NCI-H526 (cell line): Measurements from ENCODE around the gene SLC22A7.

Source experiments
- DNase-seq, 2 experiments: peaks; one replicate each; lab custom pipeline; 2025; lab: John Stamatoyannopoulos, UW

Gene SLC22A7

GRCh38 chr6:43283514-43283901, 14.6 kb upstream of the SLC22A7 start:
- no peak for DNase-seq

DNA sequence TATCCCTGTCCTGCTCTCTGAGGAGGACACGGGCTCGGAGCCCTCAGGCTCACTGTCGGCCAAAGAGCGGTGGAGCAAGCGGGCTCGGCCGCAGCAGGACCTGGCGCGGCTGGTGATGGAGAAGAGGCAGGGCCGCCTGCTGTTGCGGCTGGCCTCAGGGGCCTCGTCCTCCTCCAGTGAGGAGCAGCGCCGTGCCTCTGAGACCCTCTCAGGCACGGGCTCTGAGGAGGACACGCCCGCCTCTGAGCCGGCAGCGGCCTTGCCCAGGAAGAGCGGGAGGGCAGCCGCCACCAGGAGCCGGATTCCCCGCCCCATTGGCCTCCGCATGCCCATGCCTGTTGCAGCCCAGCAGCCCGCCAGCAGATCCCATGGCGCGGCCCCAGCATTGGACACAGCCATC, 14.2 kb upstream of the SLC22A7 start:
- peak in 1 of 2 experiments; percentile 44 for DNase-seq

DNA sequence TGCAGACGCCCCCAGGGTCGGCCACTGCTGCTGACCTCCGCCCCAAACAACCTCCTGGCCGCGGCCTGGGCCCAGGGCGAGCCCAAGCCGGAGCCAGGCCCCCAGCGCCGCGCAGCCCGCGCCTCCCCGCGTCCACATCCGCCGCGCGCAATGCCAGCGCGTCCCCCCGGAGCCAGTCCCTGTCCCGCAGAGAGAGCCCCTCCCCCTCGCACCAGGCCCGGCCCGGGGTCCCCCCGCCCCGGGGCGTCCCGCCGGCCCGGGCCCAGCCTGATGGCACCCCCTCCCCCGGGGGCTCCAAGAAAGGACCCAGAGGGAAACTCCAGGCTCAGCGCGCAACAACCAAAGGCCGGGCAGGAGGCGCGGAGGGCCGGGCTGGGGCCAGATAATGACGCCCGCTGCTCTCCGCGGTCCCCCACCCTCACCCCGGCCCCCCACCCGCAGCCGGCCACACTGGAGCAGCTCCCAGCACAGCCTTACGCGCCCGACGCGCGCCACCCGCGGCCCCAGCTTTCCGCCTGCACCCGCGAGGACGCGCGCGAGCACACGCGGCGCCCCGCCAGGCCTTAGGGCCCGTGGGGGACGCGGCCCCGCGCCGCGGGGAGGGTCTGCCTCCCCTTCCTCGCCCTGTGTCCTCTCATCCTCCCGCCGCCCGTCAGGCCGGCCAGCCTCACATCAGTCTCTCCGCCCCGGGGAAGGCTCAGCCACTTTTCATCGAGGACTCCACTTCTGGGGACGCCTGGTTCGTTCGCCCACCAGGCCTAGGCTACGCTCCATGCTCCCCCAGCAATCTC, 12.9 kb upstream of the SLC22A7 start:
- DNase-seq, result no peak

- no peak for DNase-seq
These were observed 12.2 kb upstream of the SLC22A7 start for GRCh38 chr6:43285832-43286231.

DNA sequence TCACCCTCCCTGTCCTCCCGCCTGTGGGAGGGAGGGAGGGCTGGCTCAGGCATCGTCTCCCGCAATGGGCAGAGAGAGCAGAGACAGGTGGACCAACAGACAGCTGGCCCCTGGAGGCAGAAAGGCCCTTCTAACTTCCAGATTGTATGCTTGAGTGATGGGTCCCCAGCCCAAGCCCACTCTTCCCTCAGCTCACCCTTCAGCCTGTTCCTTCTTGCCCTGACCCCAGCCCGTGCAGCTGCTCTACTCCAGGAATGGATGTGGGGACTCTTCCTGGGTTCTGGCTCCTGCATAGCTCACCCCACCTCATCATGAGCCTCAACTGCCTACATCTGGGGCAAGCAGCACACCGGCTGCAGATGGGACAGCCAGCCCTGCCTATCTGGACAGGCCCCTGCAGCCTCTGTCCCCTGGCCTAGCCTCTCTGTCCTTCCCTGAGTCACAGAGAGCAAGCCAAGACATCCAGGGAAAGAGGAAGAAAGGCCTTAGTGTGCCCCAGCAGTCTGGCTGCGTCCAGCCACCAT, 11.5 kb upstream of the SLC22A7 start:
- DNase-seq, result no peak

- no peak for DNase-seq
These were observed 10.9 kb upstream of the SLC22A7 start for GRCh38 chr6:43286980-43287716.

DNA sequence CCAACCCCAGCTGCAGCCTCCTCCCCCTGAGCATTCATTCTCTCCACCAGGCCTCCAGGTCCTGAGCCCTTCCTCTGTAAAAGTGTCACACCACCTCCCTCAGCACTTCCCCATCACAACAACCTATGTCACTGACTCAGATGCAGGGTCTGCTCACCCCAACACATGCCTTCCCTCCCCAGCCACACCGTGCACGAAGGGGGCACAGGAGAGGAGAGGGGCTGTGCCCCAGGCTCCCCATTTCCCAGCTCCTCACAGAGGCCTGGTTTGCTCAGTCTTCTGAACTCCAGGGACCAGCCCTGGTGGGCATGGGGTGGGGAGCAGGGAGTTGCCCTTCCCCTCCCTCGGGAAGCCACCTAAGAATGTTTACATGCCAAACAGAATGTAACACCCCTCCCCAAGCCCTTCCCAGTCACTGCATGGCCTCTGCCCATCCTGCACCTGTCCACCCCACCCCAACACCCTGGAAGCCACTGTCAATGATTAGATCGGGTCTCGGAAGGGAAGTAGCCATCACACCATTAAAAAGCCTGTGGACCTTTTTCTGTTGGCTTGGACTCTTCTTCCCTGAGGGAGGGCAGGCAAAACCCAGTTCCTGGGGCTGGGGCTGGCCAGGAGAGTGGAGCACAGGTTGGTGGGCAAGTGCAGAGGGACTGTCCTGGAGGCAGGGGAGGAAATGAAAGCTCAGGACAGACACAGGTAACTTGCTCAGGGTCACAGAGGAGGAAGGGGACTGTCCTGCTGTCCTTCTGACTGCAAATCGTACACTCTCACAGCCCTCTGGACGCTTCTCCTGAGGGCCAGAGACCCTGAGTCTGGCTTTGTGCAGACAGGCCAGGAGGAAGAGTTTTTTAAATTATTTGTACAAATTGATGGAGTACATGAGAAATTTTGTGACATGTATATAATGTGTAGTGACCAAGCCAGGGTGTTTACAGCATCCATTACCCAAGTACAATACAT, 10.1 kb upstream of the SLC22A7 start:
- no peak for DNase-seq

DNA sequence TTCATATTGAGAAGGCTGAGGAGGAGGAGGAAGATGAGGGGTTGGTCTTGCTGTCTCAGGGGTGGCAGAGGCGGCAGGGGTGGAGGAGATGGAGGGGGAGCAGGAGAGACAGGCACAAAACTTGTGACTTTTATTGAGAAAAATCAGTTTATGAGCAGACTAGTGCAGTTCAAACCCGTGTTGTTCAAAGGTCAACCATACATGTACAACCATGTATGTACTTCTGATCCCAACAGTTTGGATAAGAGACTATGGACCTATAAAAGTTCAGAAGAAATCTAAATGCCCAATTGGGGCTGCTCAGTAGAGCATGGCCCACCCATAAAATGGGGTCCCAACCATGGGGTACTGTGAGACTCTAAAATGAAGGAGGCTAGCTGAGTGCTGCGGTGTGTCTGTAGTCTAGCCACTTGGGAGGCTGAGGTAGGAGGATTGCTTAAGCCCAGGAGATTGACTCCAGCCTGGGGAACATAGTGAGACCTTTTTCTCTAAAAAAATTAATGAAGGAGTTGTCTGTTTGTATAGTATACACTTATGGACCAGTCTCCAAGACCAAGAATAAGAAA, 7.6 kb upstream of the SLC22A7 start:
- no peak for DNase-seq

DNA sequence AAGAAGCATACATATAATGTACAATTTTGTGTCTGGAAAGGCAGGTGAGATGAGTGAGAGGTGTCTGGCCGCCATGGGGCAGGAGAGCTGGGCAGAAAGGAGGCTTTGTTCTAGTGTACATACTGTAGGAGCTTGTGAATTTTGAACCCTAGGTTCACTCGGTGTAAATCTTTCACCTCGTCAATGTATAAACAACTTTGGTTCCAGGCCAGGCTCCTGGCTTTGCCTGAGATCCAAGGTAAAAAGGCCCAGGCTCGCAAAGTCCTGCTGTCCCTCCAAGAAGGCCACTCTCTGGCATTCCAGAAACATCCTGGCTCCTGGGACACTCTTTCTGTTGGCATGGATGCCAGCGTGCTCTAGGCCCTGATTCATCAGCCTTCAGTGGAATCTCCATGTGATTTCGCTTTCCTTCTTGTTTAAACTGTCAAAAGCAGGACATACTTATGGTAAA, 7.1 kb upstream of the SLC22A7 start:
- no peak for DNase-seq

DNA sequence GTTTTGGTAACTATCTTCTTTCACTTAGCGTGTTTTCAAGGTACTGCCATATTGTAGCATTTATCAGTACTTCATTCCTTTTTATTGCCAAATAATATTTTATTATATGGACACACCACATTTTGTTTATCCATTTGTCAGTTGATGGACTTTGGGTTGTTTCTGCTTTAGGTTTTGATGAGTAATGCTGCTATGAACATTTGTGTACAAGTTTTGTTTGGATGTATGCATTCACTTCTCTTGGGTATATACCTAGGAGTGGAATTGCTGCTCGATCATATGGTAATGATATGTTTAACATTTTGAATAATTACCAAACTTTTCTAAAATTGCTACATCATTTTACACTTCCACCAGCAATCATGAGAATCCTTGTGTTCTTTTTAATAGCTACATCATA, 6.4 kb upstream of the SLC22A7 start:
- DNase-seq, result no peak

- DNase-seq, result no peak
These were observed 5.7 kb upstream of the SLC22A7 start for GRCh38 chr6:43292341-43292740.

GRCh38 chr6:43292763-43293318, 5.2 kb upstream of the SLC22A7 start:
- DNase-seq, result no peak

GRCh38 chr6:43293698-43294097, 4.4 kb upstream of the SLC22A7 start:
- no peak for DNase-seq

GRCh38 chr6:43294536-43294935, 3.5 kb upstream of the SLC22A7 start:
- no peak for DNase-seq

- no peak for DNase-seq
These were observed 2.6 kb upstream of the SLC22A7 start for GRCh38 chr6:43295456-43295855.

DNA sequence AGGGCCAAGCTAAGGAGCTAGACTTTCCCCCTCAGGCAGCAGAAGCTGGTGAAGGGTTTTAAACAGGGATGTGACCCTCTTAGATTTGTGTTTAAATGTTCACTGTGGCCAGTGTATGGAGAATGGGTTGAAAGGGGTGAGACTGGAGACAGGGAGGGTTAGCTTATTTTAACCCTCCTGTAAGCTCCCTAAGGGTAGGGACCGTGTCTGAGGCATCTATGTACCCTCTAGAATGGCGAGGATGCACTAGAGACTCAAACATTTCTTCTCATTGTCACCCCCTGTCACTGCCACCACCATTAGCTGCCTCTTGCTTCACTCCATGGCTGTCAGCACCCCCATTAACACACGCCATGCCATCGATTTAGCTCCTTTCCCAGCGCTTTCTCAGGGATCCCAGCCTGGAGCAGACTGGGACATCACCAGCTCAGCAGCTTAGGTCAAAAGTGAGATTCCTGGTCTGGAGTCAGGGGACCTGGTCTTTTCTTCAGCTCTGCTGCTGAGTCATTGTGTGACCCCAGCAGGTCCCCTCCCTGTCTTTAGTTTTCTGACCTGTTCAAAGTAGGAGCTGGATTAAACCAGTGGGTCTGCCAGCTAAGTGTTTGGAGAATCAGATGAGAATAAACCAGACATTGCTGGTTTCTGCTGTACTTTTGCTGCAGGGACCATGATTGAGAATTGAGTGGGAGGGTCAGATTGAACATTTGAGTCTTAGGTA, 1.1 kb upstream of the SLC22A7 start:
- DNase-seq, result no peak

DNA sequence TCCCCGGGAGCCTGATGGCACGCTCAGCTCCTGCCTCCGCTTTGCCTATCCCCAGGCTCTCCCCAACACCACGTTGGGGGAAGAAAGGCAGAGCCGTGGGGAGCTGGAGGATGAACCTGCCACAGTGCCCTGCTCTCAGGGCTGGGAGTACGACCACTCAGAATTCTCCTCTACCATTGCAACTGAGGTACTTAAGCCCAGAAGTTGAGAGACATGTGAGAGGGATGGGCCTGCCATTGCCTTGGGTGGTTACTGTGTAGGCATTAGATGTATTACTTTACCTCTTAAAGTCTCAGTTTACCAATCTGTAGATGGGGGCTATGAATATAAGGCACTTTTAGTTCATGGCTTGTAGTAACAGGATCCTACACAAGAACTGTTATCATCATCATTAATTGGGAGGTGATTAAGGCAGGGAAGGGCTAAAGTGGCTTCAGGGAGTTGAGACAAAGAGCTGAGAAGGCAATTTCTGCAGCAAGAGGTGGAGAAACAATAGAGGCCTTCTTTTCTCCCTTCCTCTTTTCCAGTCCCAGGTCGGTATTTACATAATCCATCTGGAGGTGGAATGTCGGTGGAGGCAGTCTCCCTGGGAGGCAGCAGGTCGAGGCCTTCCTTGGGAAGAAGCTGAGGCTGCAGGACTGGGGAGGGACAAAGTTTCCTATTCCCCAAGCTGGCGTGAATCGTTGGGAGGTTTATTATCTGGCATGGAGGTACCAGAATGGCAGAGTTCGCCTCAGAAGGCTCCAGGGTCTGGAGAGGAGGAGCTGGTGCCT, 691 bp downstream of the SLC22A7 start:
- no peak for DNase-seq

- no peak for DNase-seq
These were observed 1.6 kb downstream of the SLC22A7 start for GRCh38 chr6:43299338-43300293.
